Activated CD8-positive, alpha-beta memory T cell treated with anti-CD3 and anti-CD28 coated beads, Interleukin-2, amount 50 U/mL, for 24 hours (primary cell): ENCODE results near the gene MAPKAPK2.
"Not testable (repeated sequence)": the region's sequence is repeated elsewhere in the genome, so short reads cannot be mapped to it uniquely, and the experiment has no call there.

ENCODE experiments used
- DNase-seq: peaks from one replicate; pipeline ENCODE4 v3.0.0-alpha.2; 2020; ENCODE audit errors: extremely low read depth

MAPKAPK2 gene

GRCh38 chr1:206684478-206685333 is at the start of gene MAPKAPK2:
Gene MAPKAPK2, plus strand, starts transcription at chr1:206684905. Its CDS starts 325 bp downstream, at chr1:206685230.
- no peak for DNase-seq

GRCh38 chr1:206635080-206635977 is 49.4 kb upstream of the MAPKAPK2 start, which contains the start of gene DYRK3:
Gene DYRK3, plus strand, starts transcription at chr1:206635536. Its CDS starts 168 bp downstream, at chr1:206635704.
- DNase-seq, result peak; percentile 78

GRCh38 chr1:206635978-206636345 is 48.7 kb upstream of the MAPKAPK2 start:
- DNase-seq, result no peak

GRCh38 chr1:206636671-206637070 is 48.0 kb upstream of the MAPKAPK2 start:
- no peak for DNase-seq

GRCh38 chr1:206637605-206638004 is 47.1 kb upstream of the MAPKAPK2 start:
- DNase-seq, result no peak

- DNase-seq, result not testable (repeated sequence)
These were observed 42.6 kb upstream of the MAPKAPK2 start for GRCh38 chr1:206642074-206642473.

- no peak for DNase-seq
These were observed 41.5 kb upstream of the MAPKAPK2 start for GRCh38 chr1:206643118-206643698.

- no peak for DNase-seq
These were observed 38.2 kb upstream of the MAPKAPK2 start for GRCh38 chr1:206646504-206646903.

GRCh38 chr1:206647224-206647623 is 37.5 kb upstream of the MAPKAPK2 start:
- DNase-seq, result no peak

GRCh38 chr1:206649261-206649921 is 35.3 kb upstream of the MAPKAPK2 start:
- no peak for DNase-seq

GRCh38 chr1:206651014-206651413 is 33.7 kb upstream of the MAPKAPK2 start:
- no peak for DNase-seq

GRCh38 chr1:206651958-206652890 is 32.5 kb upstream of the MAPKAPK2 start:
- no peak for DNase-seq

- no peak for DNase-seq
These were observed 30.8 kb upstream of the MAPKAPK2 start for GRCh38 chr1:206653715-206654459.

GRCh38 chr1:206654828-206655227 is 29.9 kb upstream of the MAPKAPK2 start:
- no peak for DNase-seq

- DNase-seq, result no peak
These were observed 29.2 kb upstream of the MAPKAPK2 start for GRCh38 chr1:206655471-206655882.

GRCh38 chr1:206656936-206657335 is 27.8 kb upstream of the MAPKAPK2 start:
- DNase-seq, result no peak

GRCh38 chr1:206657751-206658150 is 27.0 kb upstream of the MAPKAPK2 start:
- DNase-seq, result no peak

GRCh38 chr1:206658264-206658980 is 26.3 kb upstream of the MAPKAPK2 start:
- DNase-seq, result no peak

- DNase-seq, result no peak
These were observed 25.8 kb upstream of the MAPKAPK2 start for GRCh38 chr1:206658981-206659273.
